GM19238 (cell line): ENCODE results near the gene IPO9.

Experiments used
- DNase-seq: peaks from one replicate; pipeline ENCODE4 v3.0.0; 2011; ENCODE audit warnings: low spot score; ENCODE audit not compliant: insufficient read length

IPO9 gene

DNA sequence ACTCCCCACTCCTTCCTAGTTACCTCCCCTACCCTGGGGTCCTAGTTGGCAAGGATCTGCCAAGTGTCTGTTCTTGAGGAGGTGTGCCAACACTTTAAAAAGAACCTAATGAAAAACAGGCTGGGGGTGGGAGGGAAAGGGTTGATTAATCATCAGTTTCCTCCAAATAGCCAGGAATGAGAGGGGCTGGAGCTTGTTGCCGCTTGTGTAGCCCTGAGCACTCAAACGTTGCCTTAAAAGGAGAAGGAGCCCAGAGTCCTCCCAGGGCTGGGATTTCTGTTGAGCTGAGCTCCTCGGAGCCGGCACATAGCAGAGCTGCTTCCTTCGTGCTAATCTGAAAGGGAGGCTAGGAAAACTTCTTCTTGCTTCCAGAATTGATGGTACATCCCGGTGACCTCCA, 75.6 kb downstream of the IPO9 start:
- no peak for DNase-seq

GRCh38 chr1:201905234-201905890, 76.4 kb downstream of the IPO9 start:
- DNase-seq = no peak

DNA sequence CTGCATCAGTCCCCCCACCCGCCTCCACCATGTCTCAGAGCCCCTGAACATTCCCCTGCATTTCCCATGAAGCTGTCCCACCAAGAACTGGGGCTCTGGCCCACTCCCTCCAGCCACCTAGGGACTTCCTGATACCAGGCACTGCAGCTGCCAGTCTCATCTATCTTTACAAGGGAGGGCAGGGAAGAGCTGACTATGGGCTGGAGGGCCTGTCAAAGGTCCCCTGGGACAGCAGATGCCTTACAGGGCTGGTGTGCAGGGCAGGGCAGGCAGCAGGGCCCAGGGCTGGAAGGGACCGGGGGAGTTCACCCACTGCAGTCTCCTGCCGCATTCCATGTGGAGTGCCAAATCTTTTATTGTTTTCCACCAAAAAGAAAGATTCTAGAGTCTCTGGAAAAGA, 77.4 kb downstream of the IPO9 start:
- no peak for DNase-seq

GRCh38 chr1:201907621-201908020, 78.7 kb downstream of the IPO9 start:
- DNase-seq = no peak

DNA sequence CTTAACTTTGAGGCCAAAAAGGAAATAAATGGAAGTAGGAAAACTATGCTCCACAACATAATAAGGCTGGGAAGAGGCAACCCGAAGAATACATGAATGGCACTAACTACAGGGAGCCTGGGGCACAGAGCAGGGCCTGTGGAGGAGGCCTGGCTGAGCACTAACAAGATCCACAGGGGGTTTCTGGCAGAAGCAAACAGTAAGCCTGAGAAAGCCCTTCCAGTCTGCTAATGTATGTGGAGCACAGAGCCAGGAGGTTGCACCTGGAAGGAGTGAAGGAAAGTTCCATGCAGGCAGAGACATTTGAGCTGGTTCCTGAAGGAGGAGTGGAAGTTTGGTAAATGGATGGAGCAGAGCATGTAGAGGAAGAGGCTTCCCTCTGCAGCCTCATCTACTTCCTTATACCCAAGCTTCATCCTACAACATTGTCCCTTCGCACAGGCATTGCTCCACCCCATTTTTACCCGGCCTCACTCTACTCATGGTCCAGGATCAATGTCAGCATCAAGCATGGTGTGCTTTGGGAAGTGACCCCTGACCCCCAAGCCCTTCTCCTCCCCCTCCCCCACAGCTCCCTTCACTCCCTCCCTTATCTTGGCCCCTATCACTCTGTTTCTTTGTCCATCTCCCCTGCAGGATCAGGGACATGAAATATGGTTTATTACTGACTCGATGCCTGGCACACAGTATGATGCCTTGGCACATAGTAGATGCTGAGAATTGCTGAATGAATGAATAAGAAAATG, 83.0 kb downstream of the IPO9 start:
- no peak for DNase-seq

GRCh38 chr1:201912832-201913231, 83.9 kb downstream of the IPO9 start:
- no peak for DNase-seq

DNA sequence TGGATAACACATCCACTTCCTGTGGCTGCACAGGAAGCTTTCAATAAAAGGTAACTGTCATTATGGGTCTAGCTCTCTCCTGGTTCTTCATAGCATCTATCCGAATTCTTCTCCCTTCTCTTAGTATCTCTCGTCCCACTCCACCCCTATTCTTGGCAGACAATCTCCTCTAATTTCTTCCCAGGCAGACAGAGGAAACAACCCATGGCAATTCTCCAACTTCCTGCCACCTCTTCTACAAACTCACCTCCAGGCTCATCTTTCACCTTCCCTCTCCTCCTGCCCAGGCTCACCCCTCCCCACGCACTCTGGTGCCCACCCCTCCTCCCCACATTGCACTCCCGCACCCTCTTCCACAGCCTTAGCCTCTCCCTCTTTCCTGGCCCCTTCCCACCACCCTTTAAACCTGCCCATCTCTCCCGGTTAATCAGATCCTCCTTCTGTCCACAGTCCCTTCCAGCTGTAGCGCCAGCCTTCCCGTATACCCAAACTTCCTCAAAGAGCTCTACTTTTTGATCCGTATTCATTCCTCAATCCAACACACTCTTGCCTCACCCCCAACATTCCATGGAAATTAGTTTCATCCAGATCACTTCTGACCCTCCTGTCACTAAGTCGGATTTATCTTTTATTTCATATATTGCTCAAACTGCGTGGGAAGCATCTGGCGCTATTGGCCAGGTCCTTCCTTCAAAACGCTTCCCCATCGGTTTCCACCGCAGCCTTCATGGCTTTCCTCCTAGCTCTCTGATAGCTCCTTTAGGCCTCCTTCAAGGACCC, 85.7 kb downstream of the IPO9 start:
- no peak for DNase-seq

DNA sequence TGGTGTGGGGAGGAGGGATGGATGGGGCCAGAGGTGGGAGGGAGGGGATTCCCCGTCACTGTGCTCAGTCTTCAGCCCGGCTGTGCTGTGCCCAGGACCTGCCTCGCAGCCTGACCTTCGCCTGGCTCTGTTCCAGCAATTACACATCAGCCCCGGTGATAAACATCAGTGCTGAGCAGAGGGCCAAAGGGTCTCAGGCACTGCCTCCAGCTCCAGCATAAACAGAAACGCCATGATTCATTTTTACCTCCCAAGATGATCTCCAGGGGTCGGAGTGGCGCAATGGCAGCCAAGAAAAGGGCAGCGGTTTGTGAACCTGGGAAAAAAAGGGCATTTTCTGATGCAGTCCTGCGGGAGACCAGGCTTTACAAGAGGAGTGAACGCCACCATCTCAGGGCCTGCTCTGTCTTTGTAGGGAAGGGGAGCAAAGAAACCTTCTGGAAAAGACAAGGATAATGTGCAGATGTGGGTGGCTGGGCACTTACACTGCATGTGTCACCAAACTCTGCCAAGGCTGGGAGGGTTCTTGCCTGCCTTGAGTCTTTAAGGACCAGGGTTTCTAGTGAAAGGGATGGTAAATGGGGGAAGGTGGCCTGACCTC, 87.8 kb downstream of the IPO9 start:
- DNase-seq = no peak

GRCh38 chr1:201917362-201918033, 88.5 kb downstream of the IPO9 start:
- DNase-seq = no peak

DNA sequence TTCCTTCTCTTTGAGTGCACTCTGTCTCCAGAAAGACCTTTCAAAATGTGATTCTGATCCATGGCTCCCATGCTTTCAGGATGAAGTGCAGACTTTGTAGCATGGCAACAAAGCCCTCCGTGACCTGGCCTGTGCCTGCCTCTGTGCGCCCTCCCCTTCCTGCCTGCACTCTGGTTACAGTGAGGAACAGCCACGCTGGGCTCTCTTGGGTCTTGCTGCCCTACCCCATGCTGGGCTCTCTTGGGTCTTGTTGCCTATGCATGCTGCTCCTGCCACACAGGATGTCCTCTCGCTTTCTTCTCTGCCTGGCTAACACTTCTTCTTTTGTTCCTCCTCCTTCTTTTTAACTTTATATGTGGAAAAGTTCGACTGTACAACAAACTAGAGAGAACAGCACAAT, 89.4 kb downstream of the IPO9 start:
- no peak for DNase-seq

GRCh38 chr1:201921952-201922558, 93.1 kb downstream of the IPO9 start:
- DNase-seq = no peak

- DNase-seq = no peak
Measured at GRCh38 chr1:201925301-201925567, 96.3 kb downstream of the IPO9 start.

DNA sequence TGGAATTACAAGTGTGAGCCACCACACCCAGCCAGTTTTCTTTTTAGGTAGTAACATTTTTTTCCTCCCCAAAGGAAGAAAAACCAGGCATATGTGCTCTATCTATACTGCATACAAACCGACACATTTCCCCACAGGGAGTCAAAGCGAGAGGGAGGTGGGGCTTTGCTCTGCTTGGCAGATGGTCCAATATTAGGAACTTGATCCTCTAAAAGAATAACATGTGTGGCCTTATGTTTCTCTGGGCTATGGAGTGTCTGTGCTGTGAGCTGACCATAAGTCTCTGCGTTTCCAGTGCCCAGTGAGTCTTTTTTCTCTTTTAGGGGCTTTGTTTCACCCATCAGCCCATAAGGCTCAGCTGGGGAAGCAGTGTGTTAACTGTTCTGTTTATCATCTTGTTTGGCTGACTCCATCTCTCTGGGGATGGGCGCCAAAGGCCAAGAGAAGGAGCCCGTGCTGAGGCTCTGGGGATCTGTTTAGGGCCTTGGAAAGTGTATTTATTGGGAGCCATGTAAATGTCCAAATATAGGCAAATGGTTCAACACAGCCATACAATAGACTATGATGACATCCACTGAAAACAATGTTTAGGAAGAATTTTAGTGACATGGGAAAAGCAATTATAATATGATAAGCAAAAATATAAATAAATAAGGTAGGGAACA, 97.2 kb downstream of the IPO9 start:
- no peak for DNase-seq

GRCh38 chr1:201928266-201928665, 99.3 kb downstream of the IPO9 start:
- DNase-seq = no peak

- DNase-seq = no peak
Measured at GRCh38 chr1:201930137-201930536, 101.2 kb downstream of the IPO9 start.

DNA sequence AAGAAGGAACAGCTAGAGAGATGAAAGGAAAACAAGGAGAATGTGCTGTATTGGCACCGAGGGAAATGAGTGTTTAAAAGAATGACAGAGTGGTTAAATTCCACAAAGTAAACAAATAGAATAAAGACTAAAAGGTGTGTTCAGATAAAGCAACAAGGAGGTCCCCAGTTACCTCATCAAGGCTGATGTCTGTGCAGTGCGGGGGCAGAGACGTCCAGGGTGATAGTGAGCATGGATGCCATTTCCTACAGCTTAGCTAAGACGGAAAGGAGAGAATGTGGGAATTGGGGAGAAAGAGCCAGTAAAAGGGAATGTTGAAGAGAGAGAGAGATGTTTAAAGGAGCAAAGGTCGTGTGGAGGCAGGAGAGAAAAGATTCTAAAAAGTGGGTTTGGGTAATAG, 101.8 kb downstream of the IPO9 start:
- DNase-seq = no peak
